Raji (cell line): ENCODE measurements around the gene LIN28A.

Experiments used
- POLR2A ChIP-seq: IDR thresholded peaks from 2 replicates; pipeline ENCODE4 v1.6.1; 2011; ENCODE audit warnings: low read depth, low read length, control low read depth; ENCODE audit not compliant: insufficient read depth

LIN28A gene

DNA sequence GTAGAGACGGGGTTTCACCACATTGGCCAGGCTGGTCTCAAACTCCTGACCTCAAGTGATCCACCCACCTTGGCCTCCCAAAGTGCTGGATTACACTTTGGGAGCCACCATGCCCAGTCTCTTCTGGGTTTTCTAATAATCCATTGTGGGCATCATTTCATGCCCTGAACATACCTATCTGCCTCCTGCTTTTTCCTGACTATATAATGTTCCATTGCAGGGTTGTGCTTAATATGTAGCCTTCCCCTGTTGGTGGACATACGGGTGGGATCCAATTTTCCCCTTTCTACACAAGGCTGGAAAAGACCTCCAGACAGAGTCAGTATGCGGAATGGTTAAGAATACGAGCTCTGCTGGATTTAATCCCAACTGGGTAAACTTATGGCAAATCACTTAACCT, 34.6 kb upstream of the LIN28A start:
- no peak for TF ChIP-seq POLR2A

DNA sequence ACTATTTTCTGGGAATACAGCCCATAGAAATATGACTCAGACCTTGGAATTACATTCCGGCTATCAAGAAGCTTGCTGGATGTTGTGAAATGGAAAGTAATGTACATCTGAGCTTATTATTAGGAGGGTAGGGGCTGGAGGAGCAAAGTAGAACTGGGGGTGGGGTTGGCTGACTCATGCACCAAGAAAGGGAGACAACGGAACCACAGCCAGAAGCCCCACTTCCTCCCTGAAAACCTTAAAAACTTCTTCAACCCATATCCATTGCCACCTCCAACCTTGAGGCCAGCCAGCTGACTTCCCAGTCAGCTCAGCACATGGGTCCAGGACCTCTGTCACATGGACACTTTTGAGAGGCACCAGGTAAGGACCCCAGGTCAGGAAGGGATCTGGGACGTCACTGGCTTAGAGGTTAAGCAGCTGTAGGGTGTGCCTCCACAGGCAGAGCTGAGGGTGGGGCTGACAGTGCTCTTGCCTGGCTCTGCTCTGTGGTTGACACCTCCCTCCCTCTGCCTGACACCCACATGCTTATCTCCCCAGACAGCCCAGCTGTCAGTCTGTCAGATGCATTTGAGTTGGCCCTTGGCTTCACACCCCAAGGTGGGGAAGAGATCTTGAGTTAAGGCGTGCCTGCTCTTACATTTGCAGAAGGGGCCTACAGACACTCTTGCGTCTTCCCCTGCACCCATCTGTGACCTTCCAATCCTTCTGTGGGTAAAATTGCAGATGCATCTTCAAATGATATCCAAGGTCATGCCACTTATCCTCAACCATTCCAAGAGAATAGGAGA, 32.3 kb upstream of the LIN28A start:
- no peak for TF ChIP-seq POLR2A

DNA sequence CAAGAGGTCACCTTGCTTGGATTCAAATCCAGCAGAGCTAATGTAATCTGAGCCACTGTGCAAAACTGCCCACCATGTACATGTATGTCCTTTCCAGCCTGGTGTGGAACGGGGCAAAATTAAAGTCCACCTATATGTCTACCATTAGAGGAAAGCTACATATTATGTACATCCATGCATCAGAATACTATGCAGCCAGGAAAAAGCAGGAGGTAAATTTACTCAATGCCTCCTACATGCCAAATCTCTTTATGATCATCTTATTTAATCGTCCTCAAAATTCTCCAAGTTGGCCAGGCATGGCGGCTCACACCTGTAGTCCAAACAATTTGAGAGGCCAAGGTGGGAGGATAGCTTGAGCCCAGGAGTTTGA, 31.8 kb upstream of the LIN28A start:
- no peak for TF ChIP-seq POLR2A

DNA sequence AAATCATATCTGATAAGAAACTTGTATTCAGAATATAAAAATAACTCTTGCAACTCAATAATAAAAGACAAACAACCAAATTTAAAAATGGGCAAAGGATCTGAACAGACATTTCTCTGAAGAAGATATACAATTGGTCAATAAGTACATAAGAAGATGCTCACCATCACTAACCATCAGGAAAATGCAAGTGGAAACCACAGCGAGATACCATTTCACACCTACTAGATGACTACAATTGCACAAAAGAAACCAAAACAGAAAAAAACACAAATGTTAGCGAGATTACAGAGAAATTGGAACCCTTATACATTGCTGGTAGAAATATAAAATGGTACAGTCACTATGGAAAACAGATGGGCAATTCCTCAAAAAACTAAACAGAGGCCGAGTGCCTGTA, 26.5 kb upstream of the LIN28A start:
- no peak for TF ChIP-seq POLR2A

DNA sequence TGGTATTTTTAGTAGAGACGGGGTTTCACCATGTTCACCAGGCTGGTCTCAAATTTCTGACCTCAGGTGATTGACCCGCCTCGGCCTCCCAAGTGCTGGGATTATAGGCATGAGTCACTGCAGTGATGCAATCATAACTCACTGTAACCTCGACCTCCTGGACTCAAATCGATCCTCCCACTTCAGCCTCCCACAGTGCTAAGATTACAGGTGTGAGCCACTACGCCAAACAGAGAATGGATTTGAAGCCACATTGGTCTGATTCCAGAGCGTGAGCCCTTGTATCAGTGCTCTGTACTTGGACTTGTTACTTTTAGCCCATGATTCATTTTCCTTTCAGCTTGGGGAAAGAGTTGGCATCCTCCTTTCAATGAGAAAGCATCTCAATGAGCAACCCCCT, 23.2 kb upstream of the LIN28A start:
- TF ChIP-seq POLR2A, result no peak

DNA sequence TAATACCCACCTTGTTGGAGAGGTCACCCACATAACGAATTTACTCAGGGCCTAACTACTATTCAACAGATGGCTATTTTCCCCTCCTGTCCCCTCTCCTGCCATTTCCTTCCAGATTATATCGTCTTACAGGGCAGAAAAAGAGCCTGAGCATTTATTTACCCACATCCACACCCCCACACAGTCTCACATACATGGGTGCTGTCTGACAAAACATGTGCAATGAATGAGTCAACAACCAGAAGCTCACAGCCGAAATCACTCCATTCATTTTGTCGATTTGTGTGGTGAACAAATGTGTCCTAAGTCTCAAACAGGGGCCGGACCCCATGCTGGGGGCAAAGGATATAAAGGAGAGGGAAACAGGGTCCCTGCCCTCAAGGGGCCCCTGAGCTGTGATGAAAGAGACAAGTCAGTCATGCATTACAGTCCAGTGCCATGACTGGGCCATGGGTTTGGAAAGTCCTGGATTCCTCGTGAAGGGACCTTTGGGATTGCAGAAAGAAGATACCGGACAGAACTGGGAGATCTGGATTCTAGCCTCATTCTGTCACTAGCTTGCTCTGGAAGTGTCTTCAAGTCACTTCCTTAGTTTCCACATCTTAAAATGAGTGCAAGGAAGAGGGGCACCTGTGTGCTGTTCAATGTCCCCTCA, 21.7 kb upstream of the LIN28A start:
- no peak for TF ChIP-seq POLR2A

DNA sequence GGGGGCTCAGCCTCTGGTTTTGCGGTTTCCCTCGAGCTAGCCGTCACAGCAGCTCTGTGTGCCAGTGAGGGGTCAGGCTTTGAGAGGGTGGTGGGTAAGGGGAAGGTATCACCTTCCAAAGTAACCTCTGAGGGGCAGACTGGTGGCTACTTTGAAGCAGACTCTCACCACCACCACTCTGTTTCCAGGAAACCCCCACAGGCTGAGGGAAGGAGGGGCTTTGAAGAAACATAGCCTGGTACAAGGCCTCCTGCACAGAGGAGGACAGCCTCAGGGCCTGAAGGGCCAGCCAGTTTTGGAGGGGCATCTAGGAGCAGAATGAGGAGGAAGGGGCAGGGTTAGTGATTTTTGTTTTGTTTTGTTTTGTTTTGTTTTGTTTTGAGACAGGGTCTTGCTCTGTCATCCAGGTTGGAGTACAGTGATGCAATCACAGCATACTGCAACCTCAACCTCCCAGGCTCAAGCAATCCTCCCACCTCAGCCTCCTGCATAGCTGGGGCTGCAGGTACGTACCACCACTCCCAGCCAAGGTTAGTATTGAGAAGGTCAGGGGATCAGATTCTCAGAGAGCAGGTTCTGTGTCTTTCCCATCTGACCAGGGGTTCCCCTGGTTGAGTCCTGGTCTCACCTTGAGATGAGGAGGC, 20.9 kb upstream of the LIN28A start:
- TF ChIP-seq POLR2A, result no peak

DNA sequence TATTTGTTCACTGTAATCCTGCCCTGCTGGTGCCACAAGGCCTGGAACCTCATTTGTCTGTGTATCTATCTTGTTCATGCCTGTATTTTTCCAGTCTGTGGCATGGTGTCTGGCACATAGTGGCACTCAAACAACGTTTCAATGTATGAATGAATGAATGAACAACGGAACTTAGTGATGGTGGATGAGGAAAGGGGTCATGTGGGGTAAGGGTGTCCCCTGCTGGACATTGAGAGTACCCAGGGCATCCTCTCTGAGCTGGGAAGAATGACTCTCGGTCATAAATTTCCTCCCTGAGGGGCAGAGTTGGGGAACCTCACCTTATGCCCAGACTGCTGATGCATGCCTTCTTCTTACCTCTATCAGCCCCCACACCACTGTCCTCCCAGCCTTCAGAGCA, 19.2 kb upstream of the LIN28A start:
- no peak for TF ChIP-seq POLR2A

DNA sequence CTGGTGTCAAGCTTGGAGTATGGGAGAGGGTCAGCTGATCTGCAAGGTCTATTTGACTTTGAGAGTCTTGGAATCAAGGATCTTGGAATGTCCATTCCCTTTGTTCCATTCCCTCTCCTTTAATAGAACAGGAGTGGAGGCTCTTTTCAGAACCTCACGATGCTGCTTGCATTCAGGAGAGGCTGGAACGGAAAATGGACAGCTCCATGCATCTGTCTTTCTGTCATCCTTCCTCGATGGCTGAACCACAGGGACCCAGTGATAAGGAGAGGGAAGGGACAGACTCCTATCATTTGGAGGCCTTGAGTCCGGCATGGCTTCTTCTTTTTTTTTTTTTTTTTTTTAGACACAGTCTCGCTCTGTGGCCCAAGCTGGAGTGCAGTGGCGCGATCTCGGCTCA, 14.9 kb upstream of the LIN28A start:
- TF ChIP-seq POLR2A, result no peak

DNA sequence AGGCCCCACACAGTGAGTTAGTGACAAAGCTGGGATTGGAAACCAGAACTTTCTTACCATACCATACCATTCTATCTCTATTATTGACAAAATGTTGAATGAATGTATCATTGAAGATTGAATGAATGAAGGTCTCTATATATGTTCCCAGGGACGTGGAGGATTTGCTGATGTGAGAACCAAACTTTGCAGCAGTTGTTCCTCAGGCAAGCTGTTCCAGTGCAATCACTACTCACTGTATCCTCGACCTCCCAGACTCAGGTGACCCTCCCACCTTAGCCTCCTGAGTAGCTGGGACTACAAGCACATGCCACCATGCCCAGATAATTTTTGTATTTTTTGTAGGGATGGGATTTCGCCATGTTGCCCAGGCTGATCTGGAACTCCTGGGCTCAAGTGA, 11.6 kb upstream of the LIN28A start:
- TF ChIP-seq POLR2A, result no peak

DNA sequence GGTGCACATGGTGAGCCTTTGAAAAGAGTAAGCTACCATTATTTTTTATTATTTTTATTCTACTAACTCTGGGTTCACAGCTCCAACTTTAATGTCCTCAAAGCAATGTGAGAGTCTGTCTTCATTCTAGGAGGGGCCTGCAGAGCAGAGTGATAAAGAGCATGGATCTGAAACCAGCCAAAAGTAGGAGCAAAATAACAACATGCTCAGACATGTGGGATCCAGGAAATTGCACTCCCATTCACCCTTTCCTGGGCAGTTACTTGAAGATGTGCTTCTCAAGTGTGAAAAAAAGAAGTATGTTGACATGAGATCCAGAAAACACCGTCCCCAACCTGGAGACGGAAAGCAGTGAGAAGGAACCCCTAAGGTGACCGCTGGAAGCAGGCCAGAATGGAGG, 8.7 kb upstream of the LIN28A start:
- no peak for TF ChIP-seq POLR2A

DNA sequence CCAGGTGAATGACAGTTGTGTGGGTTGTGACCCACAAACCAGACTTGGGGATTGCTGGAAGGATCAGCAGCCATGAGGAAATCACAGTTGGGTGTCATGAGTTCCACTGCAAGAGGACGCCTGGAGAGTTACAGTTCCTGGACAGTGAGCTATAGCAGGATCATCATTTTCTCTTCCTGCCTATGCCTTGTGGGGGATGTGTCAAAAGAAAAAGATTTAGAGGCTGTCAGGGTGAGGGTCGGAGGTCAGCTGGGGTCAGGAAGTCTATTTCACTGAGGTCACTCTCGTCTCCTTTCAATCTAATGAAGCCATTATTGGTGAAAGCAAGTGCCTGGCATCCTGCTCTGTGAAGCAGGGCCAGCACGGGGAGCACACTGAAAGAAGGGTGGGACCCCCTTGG, 7.0 kb upstream of the LIN28A start:
- no peak for TF ChIP-seq POLR2A

DNA sequence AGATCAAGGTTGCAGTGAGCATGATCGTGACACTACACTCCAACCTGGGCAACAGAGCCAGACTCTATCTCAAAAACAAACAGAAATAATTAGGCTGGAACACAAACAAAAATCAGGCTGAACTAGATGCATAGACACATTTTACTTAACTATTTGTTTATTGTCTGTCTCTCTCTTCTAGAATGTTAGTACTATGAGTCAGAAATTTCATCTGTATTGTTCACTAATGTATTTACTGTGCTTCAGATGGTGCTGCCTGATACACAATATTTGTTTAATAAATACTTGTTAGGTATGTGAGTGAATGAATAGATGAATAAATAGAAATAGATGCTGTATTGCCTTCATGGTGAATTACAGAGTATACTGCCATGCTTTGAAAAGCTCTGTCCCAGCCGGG, 6.0 kb upstream of the LIN28A start:
- TF ChIP-seq POLR2A, result no peak

DNA sequence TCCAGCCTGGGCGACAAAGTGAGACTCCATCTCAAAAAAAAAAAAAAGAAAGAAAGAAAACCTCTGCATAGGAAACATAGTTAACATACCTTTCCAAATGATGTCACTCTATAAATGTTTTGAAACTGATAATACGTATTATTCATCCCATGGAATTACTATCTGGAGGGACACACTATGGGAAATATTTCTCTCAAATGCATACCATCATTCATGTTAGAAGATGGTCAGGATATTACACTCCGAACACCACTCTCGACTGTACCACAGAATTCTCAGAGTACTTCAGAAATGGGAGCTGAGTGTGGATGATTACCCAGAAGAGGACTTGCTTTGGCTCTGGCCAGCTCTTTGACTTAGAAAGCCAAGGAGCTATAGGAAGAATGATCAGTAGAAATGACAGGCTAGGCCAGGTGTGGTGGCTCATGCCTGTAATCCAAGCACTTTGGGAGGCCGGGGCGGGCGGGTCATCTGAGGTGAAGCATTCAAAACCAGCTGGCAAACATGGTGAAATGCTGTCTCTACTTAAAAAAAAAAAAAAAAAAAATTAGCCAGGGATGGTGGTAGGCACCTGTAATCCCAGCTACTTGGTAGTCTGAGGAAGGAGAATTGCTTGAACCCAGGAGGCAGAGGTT, 5.2 kb upstream of the LIN28A start:
- no peak for TF ChIP-seq POLR2A

DNA sequence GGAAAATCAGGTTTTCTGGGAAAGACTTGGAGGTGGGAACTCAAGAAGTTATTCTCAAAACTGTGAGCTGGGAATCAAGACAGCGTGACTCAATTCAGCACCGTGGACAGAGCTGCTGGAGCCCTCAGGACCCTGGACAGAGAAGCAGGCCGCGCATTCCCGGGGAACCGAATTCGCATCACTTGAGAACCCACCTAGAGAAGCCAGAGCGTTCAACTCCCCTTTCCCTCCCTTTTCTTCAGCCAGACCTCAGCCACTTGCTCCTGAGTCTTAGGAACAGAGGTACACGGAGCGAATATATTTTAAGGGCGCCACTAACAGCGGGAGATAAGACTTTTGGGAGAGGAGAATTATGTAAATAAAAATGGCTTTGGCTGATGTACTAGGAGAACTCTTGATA, 2.0 kb upstream of the LIN28A start:
- no peak for TF ChIP-seq POLR2A
